Calu3 (cell line): ENCODE data around the gene FNDC3B. TPM values are rescaled to one million over a fixed set of nuclear protein-coding genes. Genes with fewer than 3 reads are reported as not detected.

Source experiments
- BruUV-seq: library from RNA; stranded (reverse); fragments of 400-500 nt; replicated peaks from 2 replicates; lab custom pipeline; 2021; lab: Mats Ljungman, UMichigan
- CTCF ChIA-PET: fragments of 300-600 bp; sonication (Branson Sonifier 250); formaldehyde crosslinking; loops from one replicate; lab custom pipeline; 2022; ENCODE audit warnings: antibody characterized with exemption; lab: Charles Lee
- DNase-seq: peaks from one replicate; pipeline ENCODE4 v3.0.0; 2022
- H3K27ac Mint-ChIP-seq: one replicate; pipeline ENCODE4 v1.8.0; 2022; ENCODE audit warnings: mixed read lengths; ENCODE audit not compliant: unreplicated experiment
- H3K27me3 Mint-ChIP-seq: one replicate; pipeline ENCODE4 v1.8.0; 2022; ENCODE audit warnings: mixed read lengths; ENCODE audit not compliant: unreplicated experiment
- H3K36me3 Mint-ChIP-seq: one replicate; pipeline ENCODE4 v1.8.0; 2022; ENCODE audit warnings: mild to moderate bottlenecking, moderate library complexity, mixed read lengths; ENCODE audit not compliant: insufficient read depth, unreplicated experiment
- H3K4me1 Mint-ChIP-seq: one replicate; pipeline ENCODE4 v1.8.0; 2022; ENCODE audit warnings: mild to moderate bottlenecking, low read depth, mixed read lengths; ENCODE audit not compliant: unreplicated experiment
- H3K4me3 Mint-ChIP-seq: one replicate; pipeline ENCODE4 v1.8.0; 2022; ENCODE audit warnings: mild to moderate bottlenecking, low read depth, moderate library complexity, mixed read lengths; ENCODE audit not compliant: unreplicated experiment
- H3K9me3 Mint-ChIP-seq: one replicate; pipeline ENCODE4 v1.8.0; 2022; ENCODE audit warnings: low read depth, mixed read lengths; ENCODE audit not compliant: unreplicated experiment
- intact Hi-C: fragments of 100-400 bp; cut with micrococcal nuclease; formaldehyde crosslinking; loops from one replicate; pipeline ENCODE4 v1.10.0; 2022; ENCODE audit not compliant: unreplicated experiment
- total RNA-seq: library from RNA; stranded (reverse); gene quantifications from 2 replicates; pipeline ENCODE4 v1.2.3, GENCODE V29; 2022
- TF ChIP-seq, protein P1 (sequence below): fragments of 200-600 bp; IDR thresholded peaks from one replicate; pipeline ENCODE4 v1.8.0; 2022; ENCODE audit warnings: antibody characterized with exemption; ENCODE audit not compliant: unreplicated experiment

Gene FNDC3B
- total RNA-seq, 1 experiment from 2014 or later = 453 TPM

DNA sequence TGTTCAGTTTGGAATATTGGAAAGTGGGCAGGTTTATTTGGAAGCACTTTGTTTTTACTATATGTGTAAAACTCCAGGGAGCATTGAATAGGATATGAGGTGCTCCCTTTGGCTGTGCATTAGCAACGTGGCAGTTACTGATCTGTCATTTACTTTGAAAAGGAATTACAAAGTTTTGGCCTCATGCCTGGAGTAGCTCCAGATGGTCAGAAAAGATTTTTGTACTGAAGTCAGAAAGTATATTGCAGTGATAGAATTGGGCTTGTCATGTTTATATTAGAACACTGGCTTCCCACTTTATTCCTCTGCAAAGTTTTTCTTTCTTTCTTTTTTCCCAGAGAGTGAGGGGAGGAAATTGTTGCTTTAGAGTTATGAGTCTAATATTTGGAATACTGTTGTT, 26.1 kb downstream of the FNDC3B start:
- Mint-ChIP-seq H3K27ac (peak overlapping the region; percentile 43), H3K9me3 (no peaks in the 10 kb centered on the region), H3K36me3 (peaks cover 95% of the 10 kb centered on the region), H3K27me3 (no peaks in the 10 kb centered on the region), H3K4me1 (peaks cover 99% of the 10 kb centered on the region), H3K4me3 (no peak overlapping the region)
- intact Hi-C loops = loop anchor here (5.0 kb wide), 1 partner anchor 197 kb away; no protein-coding TSS in a partner anchor
- CTCF ChIA-PET = interaction anchor here (1.3 kb wide), 1 partner anchor 19 kb away, joined by 3 read pairs; no protein-coding TSS in a partner anchor
- TF ChIP-seq, protein P1, sequence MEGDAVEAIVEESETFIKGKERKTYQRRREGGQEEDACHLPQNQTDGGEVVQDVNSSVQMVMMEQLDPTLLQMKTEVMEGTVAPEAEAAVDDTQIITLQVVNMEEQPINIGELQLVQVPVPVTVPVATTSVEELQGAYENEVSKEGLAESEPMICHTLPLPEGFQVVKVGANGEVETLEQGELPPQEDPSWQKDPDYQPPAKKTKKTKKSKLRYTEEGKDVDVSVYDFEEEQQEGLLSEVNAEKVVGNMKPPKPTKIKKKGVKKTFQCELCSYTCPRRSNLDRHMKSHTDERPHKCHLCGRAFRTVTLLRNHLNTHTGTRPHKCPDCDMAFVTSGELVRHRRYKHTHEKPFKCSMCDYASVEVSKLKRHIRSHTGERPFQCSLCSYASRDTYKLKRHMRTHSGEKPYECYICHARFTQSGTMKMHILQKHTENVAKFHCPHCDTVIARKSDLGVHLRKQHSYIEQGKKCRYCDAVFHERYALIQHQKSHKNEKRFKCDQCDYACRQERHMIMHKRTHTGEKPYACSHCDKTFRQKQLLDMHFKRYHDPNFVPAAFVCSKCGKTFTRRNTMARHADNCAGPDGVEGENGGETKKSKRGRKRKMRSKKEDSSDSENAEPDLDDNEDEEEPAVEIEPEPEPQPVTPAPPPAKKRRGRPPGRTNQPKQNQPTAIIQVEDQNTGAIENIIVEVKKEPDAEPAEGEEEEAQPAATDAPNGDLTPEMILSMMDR = no peak
- no TSS peak for BruUV-seq
- no peak for DNase-seq

- Mint-ChIP-seq H3K4me3 (peak overlapping the region; percentile 7), H3K27ac (peak overlapping the region; percentile 43), H3K9me3 (no peaks in the 10 kb centered on the region), H3K4me1 (peaks cover 94% of the 10 kb centered on the region), H3K36me3 (peaks cover 92% of the 10 kb centered on the region), H3K27me3 (no peaks in the 10 kb centered on the region)
- intact Hi-C loops = loop anchor here (5.0 kb wide), 1 partner anchor 196 kb away; no protein-coding TSS in a partner anchor
- peak; percentile 46 for DNase-seq
- TF ChIP-seq, protein P1 = no peak
- CTCF ChIA-PET = interaction anchor here (0.6 to 1.3 kb wide), 2 partner anchors 18 to 38 kb away, joined by 3 to 4 read pairs; no protein-coding TSS in a partner anchor
- no TSS peak for BruUV-seq
Measured at GRCh38 chr3:172065967-172066762, 26.8 kb downstream of the FNDC3B start.

- Mint-ChIP-seq H3K4me3 (peak overlapping the region; percentile 35), H3K27me3 (no peaks in the 10 kb centered on the region), H3K4me1 (peaks cover 91% of the 10 kb centered on the region), H3K27ac (peak overlapping the region; percentile 70), H3K36me3 (peaks cover 82% of the 10 kb centered on the region), H3K9me3 (no peaks in the 10 kb centered on the region)
- CTCF ChIA-PET = interaction anchor here (0.6 to 1.3 kb wide), 3 partner anchors 17 to 37 kb away, joined by 3 to 4 read pairs (median 3); no protein-coding TSS in a partner anchor
- TF ChIP-seq, protein P1 = no peak
- BruUV-seq = no TSS peak
- no peak for DNase-seq
- intact Hi-C loops = loop anchor here (5.0 kb wide), 1 partner anchor 195 kb away; no protein-coding TSS in a partner anchor
Measured at GRCh38 chr3:172066880-172067796, 27.8 kb downstream of the FNDC3B start.
